HG02943 (cell line): ENCODE results near the gene SFI1.
A peak's percentile ranks its signal among the peaks of the same experiment; 100 is the strongest.
"Not testable (repeated sequence)": the region's sequence is repeated elsewhere in the genome, so short reads cannot be mapped to it uniquely, and the experiment has no call there.

Source experiments
- ATAC-seq: cut with Tn5 transposase; IDR thresholded peaks from one replicate; pipeline ENCODE4 v1.9.1; 2021; ENCODE audit warnings: mild to moderate bottlenecking, low read depth, moderate library complexity; ENCODE audit not compliant: unreplicated experiment

Gene SFI1, protein sequence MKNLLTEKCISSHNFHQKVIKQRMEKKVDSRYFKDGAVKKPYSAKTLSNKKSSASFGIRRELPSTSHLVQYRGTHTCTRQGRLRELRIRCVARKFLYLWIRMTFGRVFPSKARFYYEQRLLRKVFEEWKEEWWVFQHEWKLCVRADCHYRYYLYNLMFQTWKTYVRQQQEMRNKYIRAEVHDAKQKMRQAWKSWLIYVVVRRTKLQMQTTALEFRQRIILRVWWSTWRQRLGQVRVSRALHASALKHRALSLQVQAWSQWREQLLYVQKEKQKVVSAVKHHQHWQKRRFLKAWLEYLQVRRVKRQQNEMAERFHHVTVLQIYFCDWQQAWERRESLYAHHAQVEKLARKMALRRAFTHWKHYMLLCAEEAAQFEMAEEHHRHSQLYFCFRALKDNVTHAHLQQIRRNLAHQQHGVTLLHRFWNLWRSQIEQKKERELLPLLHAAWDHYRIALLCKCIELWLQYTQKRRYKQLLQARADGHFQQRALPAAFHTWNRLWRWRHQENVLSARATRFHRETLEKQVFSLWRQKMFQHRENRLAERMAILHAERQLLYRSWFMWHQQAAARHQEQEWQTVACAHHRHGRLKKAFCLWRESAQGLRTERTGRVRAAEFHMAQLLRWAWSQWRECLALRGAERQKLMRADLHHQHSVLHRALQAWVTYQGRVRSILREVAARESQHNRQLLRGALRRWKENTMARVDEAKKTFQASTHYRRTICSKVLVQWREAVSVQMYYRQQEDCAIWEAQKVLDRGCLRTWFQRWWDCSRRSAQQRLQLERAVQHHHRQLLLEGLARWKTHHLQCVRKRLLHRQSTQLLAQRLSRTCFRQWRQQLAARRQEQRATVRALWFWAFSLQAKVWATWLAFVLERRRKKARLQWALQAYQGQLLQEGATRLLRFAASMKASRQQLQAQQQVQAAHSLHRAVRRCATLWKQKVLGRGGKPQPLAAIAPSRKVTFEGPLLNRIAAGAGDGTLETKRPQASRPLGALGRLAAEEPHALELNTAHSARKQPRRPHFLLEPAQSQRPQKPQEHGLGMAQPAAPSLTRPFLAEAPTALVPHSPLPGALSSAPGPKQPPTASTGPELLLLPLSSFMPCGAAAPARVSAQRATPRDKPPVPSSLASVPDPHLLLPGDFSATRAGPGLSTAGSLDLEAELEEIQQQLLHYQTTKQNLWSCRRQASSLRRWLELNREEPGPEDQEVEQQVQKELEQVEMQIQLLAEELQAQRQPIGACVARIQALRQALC

DNA sequence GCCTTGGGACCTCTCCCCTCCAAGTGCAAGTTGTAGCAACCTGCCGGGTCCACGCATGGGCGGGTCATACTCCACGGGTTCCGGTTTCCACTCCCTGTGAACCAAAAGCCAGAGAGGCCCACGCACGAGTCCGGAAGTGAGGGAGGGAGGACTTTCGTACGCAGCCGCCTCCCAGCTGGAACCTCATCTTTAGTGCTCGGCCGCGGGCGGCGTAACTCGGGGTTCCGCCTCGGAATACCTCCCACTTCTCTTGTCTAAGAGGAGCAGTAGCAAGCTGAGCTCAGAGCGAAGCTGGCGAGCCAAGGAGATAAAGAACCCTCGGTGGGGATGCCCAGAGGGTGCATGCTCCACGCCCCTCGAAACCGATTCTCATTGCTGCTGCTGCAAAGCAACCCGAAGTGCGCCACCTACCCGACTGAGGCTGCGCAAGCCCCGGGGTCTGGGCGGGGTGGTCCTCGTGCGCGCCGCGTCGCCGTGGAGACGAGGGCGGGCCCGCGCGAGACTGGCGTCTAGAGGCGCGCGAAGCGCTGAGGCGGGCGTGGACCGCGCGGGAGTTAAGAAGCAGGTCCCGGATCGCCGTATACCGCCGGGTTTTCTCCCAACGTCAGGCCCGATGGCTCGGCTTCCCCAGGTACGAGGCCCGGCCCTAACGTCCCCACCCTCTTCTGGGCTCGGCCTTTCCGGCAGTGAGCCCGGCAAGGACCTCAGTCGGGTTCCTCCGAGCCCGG, at the start of gene SFI1:
TSS of gene SFI1 (plus strand) at position 530 of the 728 bp plus-strand sequence. CDS start 11,749 bp downstream, outside the sequence.
- peak; percentile 58 for ATAC-seq

DNA sequence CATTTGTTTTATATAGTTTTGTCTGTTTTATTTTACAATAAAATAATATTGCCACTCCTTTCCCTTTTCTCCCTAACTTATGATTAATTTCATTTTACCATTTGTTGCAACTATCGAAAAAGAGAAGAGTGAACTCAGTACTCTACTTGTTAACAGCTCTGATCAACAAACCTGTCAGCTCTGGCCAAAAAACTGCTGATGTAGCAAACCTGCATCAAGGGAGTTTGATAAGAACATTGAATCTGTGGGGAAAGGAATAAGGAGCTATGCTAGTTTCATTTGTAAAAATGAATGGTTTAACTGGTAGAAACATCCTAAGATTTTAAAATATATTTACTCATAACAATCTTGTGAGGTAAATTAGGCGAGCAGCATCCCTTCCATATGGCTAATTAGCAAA, 49.6 kb upstream of the SFI1 start:
- ATAC-seq: no peak

DNA sequence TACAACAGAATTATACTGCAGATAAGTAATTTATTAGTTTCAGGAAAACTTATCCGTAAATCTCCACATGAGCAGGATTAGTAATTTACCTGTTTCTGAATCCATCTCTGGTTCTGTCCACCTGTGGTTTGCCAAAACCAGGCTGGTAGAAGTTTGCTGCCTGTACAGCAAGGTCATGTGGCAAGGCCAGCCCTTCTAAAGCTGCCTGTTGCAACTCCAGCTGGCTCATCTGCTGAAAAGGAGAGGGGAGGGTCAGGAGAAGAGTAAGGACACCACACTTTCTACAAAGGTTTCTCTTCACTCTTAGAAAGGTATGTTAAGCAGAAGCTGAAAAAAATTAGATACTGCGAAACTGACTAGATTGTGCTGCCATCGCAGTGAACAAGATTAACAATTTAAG, 49.0 kb upstream of the SFI1 start:
- ATAC-seq: no peak

DNA sequence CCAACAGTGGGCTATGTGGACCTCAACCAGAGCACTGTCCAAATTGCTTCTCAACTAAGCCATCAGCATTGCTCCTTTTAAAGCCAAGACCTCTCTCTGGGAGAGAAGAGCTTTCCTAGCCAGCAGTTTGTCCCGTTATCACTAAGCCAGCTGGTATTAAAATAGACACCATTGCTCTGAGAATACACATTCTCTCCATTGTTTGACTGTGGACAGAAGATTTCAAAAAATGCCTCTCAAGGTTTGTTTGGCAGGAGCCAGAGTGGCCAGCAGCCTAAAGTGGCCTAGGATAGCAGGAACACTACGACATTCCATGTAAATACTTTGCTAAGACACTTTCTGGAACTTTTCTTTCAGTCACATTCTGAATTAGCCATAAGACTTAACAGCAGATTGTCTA, 48.0 kb upstream of the SFI1 start:
- no peak for ATAC-seq

DNA sequence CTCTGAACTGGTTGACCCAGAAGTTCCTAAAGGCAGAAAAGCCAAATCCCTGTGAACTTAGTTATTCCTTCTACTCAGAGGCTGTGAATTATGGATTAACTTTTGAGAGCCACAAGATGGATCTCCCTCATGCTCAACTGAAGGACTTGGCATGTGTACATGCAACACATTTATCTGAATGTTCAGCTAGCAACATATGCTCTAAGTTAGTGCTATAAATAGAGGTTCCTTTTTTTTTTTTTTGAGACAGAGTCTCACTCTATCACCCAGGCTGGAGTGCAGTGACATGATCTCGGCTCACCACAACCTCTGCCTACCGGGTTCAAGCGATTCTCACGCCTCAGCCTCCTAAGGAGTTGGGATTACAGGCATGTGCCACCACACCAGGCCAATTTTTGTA, 46.8 kb upstream of the SFI1 start:
- ATAC-seq: no peak

DNA sequence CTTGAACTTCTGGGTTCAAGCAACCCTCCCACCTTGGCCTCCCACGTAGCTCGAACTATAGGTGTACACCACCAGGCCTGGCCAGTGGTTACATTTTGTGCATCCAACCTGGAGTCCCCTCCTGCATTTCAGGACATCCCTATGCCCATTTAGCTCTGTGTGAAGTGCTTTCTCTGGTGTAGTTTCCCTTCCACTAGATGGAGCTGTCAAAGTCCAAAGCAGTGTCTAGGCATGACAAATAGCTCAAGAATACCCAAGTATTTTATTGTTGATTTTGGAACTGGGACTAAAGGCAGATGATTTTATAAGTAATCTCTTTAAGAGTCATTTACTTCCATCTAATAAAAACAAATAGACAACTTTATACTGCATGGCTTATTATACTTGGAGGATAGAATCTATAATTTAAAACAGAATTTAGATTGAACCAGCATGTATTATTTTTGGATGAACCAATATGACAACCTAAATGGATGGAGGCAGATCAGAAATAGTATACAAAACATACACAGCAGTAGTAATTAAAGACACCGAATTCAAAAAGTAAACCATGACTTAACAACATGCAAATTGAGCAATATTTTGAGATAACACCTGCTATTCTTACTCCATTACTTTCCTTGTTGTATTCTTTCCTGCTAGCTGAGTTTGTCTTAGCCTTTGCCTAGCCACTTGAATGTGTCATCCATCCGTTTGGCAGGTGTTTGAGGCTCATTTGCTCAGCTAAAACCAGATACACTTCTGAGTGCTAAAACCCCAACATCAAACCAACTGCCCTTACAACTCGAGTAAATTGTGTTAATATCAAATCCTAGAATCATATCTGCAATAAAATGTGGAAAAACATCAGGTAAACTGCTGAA, 44.4 kb upstream of the SFI1 start:
- ATAC-seq: no peak

DNA sequence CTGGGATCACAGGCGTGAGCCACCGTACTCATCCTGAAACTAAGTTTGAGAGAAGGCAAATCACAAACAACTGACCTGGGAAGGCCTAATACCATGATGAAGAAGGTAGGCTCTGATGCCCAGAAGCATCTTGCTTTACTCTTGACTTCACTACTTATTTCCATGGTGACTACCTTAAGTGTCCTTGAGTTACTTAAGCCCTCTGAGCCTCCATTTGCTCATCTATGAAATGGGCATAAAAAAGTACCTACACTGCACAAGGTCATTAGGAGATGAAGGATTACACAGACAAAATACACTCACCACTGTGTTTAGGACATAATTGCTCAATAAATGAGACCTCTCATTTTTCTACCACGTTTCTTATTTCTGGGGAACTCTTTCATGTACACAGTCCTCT, 34.6 kb upstream of the SFI1 start:
- ATAC-seq: no peak

DNA sequence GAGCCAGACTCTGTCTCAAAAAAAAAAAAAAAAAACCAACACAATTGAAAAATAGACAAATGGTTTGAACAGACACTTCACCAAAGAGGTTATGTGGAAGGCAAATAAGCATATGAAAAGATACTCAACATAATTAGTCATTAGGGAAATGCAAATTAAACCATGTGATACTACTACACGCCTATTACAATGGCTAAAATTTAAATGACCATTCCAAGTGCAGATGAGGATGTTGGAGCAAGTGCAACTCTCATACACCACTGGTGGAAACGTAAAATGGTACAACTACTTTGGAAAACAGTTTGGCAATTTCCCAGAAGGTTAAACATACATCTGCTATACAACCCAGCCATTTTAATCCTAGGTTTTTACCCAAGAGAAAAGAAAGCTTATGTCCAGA, 31.0 kb upstream of the SFI1 start:
- no peak for ATAC-seq

DNA sequence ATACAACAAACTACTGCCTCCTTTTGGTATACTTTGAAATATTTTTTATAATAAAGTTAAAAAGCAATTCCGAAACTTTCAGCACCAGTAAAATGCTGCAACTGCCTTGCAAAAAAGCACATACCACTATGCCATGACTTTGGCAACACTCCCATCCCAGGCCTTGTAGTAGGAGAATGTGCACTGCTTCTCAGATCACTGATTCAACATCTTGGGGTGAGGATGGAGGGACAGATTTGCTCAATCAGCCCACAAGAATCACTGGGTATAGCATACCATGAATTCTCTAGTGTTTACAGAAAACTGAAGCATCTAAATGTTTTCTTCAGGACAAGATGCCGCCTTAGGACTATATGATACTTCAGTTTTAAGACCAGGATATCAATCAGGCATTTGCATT, 21.6 kb upstream of the SFI1 start:
- no peak for ATAC-seq

DNA sequence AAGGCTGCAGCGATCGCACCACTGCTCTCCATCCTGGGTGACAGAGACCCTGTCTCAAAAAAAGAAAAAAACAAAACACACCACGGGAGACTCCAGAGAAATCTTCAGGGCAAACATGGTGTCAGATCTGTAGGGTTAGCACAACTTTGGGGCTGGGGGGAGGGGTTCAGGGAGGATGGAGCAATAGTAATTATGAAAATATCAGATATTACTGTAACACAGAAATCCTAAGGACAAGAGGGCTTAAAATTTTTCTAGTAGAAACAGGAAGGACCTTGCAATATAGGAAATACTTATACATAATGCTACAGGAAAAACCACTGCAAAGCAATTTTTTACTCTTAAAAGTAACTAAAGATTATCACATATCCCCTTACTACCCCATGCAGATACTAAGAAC, 20.5 kb upstream of the SFI1 start:
- ATAC-seq: no peak

DNA sequence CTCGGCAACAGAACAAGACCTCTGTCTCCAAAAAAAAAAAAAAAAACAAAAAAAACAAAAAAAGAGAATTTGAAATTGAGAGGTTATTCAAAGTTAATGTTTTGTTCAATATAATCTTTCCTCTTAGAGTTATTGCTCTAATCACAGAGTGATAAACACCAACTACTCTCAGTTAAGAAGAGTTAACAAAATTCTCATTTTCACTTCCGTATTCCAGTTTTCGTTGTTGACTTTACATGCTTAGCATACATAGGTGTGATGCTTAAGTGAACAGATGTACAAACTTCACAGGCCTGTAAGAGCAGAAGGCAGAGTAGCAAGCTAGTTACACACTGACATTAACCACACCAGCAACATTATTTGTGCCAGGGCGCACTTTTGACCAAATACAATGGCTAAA, 19.0 kb upstream of the SFI1 start:
- no peak for ATAC-seq

DNA sequence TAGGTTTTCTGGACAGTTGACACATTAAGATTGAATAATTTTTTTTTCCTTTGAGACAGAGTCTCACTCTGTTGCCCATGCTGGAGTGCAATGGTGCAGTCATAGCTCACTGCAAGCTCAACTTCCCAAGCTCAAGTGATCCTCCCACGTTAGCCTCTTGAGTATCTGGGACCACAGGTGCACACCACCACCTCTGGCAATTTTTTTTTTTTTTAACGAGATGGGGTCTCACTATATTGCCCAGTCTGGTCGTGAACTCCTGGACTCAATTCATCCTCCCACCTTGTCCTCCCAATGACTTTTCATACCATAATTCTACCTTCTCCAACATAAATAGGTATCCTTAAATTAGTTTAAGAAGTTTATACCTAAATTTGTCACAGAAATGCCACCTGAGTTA, 15.2 kb upstream of the SFI1 start:
- ATAC-seq: no peak

DNA sequence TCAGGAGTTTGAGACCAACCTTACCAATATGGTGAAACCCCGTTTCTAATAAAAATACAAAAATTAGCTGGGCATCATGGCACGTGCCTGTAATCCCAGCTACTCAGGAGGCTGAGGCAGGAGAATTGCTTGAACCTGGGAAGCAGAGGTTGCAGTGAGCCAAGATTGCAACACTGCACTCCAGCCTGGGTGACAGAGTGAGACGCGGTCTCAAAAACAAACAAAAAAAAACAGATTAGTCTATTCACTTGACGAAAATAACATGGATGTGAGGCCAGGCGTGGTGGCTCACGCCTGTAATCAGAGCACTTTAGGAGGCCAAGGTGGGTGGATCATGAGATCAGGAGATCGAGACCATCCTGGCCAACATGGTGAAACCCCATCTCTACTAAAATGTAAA, 13.9 kb upstream of the SFI1 start:
- not testable (repeated sequence) for ATAC-seq

DNA sequence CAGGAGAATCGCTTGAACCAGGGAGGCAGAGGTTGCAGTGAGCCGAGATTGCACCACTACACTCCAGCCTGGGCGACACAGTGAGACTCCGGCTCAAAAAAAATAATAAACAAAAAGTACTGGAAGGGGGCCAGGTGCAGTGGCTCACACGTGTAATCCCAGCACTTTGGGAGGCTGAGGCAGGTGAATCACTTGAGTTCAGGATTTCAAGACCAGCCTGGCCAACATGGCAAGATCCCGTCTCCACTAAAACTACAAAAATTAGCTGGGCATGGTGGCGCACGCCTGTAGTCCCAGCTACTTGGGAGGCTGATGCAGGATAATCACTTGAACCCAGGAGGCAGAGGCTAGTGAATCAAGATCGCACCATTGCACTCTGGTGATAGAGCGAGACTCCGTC, 10.0 kb upstream of the SFI1 start:
- not testable (repeated sequence) for ATAC-seq

DNA sequence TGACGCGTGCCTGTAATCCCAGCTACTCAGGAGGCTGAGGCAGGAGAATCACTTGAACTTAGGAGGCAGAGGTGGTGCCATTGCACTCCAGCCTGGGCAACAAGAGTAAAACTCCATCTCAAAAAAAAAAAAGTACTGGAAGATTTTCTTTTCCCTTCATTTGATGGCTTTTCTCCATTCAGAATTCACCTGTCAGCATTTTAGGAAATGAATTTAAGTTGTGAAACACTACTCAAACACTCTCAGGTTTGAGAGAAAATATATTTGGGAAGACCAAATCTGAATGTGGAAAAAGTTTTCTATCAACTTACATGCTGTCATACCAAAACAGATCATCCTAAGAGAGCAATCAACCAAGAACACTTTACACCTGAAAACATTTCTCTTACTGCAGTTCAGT, 9.4 kb upstream of the SFI1 start:
- no peak for ATAC-seq

DNA sequence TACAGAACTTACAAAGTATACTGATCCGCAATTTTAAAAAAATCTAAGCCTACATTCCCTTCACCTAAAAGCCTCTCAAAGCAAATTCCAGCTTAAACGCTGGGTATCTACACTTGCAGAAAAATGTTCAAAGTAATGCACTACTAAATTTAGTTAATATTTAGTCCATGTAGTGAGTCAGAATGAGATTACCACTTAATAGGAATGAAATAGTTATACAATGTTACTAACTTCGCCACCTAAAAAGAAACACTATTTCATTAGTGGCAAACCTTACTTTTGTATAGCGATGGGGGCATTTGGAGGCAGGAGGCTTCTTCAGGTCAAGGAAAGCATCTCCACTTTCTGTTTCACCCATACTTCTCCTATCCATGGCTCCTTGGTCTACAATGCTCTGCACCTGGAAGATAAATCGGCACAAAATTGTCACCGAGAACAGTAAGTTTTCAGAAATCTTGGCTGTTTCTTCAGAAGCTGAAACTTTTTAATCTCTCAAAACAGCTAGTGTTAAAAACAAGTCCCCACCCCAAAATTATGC, 7.9 kb upstream of the SFI1 start:
- ATAC-seq: no peak

DNA sequence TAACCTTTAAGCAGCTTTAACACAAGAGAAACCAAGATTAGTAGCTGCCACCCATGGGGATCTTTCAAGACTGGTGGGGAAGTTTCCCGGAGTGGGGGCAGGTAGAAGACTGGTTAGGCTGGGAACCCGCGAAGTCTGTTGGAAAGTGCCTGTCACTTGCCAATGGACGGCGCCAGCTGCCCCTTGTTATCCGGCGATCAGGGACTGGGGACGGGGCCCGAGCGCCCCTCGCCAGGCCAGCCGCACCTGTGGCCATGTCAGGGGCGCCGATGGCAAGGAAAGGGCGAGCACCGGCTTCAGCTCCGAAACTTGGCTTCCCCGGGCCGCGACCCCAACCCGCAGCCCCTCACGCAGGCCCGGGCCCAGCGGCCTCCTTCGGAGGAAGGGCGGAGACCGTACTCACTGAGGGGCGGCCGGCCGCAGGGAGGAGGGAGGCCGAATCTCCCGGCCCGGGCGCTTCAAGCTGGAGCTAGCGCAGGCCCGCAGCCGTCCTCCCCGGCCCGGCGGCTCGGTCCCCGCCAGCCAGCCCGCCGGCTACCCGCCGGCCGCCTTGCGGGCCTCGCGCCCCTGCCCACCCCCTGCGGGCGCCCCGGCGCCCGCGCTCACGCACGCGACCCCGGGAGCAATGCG, 7.2 kb upstream of the SFI1 start:
- no peak for ATAC-seq

DNA sequence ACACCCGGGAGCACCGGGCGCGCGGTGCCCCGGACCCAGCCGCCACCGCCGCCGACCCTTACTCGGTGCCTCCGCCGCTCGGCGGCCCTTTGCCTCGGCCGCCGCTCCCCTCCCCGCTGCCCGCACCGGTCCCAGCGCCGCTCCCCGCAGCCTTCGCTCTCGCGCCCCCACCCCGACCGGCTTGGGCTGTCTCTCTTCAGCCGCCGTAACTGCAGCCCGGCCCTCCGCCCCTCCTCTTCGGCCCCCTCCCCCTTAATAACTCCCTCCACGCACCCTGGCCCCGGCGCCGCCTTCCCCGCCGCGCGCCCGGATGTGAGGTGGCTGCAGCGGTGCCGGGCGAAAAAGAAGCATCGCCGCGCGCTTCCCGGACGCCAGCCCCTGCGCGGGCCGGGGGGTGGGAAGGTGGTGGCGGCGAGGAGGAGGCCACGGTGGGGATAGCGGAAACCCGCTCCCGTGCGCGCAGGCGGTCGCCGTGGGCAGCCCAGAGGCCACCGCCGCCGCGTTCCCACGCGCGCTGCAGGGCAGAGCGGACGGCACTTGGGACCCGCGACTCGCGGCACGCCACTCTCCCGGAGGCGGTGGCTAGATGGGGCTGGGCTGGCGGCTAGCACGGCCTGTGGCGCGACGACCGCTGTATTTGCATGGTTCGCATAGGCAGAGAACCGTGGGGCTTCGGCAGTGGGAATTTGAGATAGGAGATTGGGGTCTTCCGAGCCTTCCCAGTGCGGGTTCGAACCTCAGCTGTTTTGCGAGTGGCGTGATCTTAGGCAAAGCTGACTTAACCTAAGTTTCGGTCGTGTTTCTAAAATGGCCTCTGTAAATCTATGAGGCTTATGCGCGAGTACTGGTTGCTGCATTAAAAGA, 6.5 kb upstream of the SFI1 start, which contains the start of gene EIF4ENIF1:
TSS of gene EIF4ENIF1 (minus strand) at position 211 of the 864 bp plus-strand sequence. CDS start 1,124 bp downstream, outside the sequence.
- ATAC-seq: peak; percentile 32
